Measurements from ENCODE around the gene IGFL2.

Gene IGFL2

GRCh38 chr19:46107371-46107770 lies 40.7 kb upstream of the IGFL2 start:
- Histone ChIP-seq H3K14ac (ENCODE audit: low read length in 2 of 2) (no peak overlapping the region), H4K8ac (ENCODE audit: low read length) (no peak overlapping the region), H3K23ac (ENCODE audit: low read length in 2 of 2) (no peak overlapping the region), H2AK5ac (ENCODE audit: low read length, severe bottlenecking) (no peak overlapping the region), H3K9ac (ENCODE audit: low read length) (no peak overlapping the region), H3K4me2 (ENCODE audit: low read length, poor library complexity, severe bottlenecking) (no peak overlapping the region), H3K18ac (ENCODE audit: low read depth in 1 of 2, low read length in 2 of 2) (no peak overlapping the region), H2BK12ac (ENCODE audit: low read length in 2 of 2) (no peak overlapping the region), H3K4me1 (ENCODE audit: control insufficient read depth, insufficient read depth, low read depth, low read length) (no peaks in the 10 kb centered on the region), H3K36me3 (ENCODE audit: control insufficient read depth in 1 of 2, insufficient read depth in 2 of 2, low read depth in 1 of 2, low read length in 2 of 2) (no peaks in the 10 kb centered on the region), H3K27me3 (ENCODE audit: control insufficient read depth in 1 of 2, insufficient read depth in 1 of 2, low read length in 2 of 2) (peaks cover 26 to 65% of the 10 kb centered on the region in 2 experiments), H3K4ac (ENCODE audit: low read depth in 1 of 2, low read length in 2 of 2) (no peak overlapping the region), H2AFZ (ENCODE audit: low read depth, low read length) (no peak overlapping the region), H3K27ac (ENCODE audit: low read length, poor library complexity, severe bottlenecking) (no peak overlapping the region), H3K4me3 (ENCODE audit: insufficient read depth in 1 of 2, low read depth in 1 of 2, low read length in 2 of 2) (no peak overlapping the region), H4K91ac (ENCODE audit: low read length) (no peak overlapping the region), H3K9me3 (ENCODE audit: control insufficient read depth, low read length) (no peaks in the 10 kb centered on the region), H2BK5ac (ENCODE audit: low read depth, low read length, poor library complexity, severe bottlenecking) (no peak overlapping the region), H3K79me1 (replicated peaks; ENCODE audit: low read length, poor library complexity, severe bottlenecking) (no peaks in the 10 kb centered on the region), H2BK15ac (ENCODE audit: low read depth, poor library complexity, severe bottlenecking) (no peak overlapping the region), H2BK120ac (ENCODE audit: low read depth, low read length) (no peak overlapping the region)
- DNase-seq = no peak
- WGBS = 68% methylated on average over 6 of the region's 6 CpGs

GRCh38 chr19:46109876-46110275 lies 38.2 kb upstream of the IGFL2 start:
- H2AK5ac ChIP-seq (ENCODE audit: low read length, severe bottlenecking) = no peak overlapping the region
- no peak overlapping the region for H3K27ac ChIP-seq (ENCODE audit: low read length, poor library complexity, severe bottlenecking)
- H3K79me1 ChIP-seq (replicated peaks; ENCODE audit: low read length, poor library complexity, severe bottlenecking) = no peaks in the 10 kb centered on the region
- H3K18ac ChIP-seq (ENCODE audit: low read depth in 1 of 2, low read length in 2 of 2) = no peak overlapping the region
- H3K9me3 ChIP-seq (ENCODE audit: control insufficient read depth, low read length) = no peaks in the 10 kb centered on the region
- no peak overlapping the region for H4K8ac ChIP-seq (ENCODE audit: low read length)
- H3K23ac ChIP-seq (ENCODE audit: low read length in 2 of 2) = no peak overlapping the region
- no peak overlapping the region for H3K9ac ChIP-seq (ENCODE audit: low read length)
- no peak overlapping the region for H2BK120ac ChIP-seq (ENCODE audit: low read depth, low read length)
- no peak overlapping the region for H3K14ac ChIP-seq (ENCODE audit: low read length in 2 of 2)
- H3K27me3 ChIP-seq (ENCODE audit: control insufficient read depth in 1 of 2, insufficient read depth in 1 of 2, low read length in 2 of 2) = peaks cover 23 to 69% of the 10 kb centered on the region in 2 experiments
- H3K36me3 ChIP-seq (ENCODE audit: control insufficient read depth in 1 of 2, insufficient read depth in 2 of 2, low read depth in 1 of 2, low read length in 2 of 2) = no peaks in the 10 kb centered on the region
- DNase-seq = no peak
- peaks cover 2% of the 10 kb centered on the region for H3K4me1 ChIP-seq (ENCODE audit: control insufficient read depth, insufficient read depth, low read depth, low read length)
- H2BK5ac ChIP-seq (ENCODE audit: low read depth, low read length, poor library complexity, severe bottlenecking) = no peak overlapping the region
- no peak overlapping the region for H3K4me2 ChIP-seq (ENCODE audit: low read length, poor library complexity, severe bottlenecking)
- H2AFZ ChIP-seq (ENCODE audit: low read depth, low read length) = no peak overlapping the region
- H3K4me3 ChIP-seq (ENCODE audit: insufficient read depth in 1 of 2, low read depth in 1 of 2, low read length in 2 of 2) = no peak overlapping the region
- WGBS = 60% methylated on average over 6 of the region's 6 CpGs
- no peak overlapping the region for H4K91ac ChIP-seq (ENCODE audit: low read length)
- H2BK12ac ChIP-seq (ENCODE audit: low read length in 2 of 2) = no peak overlapping the region
- H2BK15ac ChIP-seq (ENCODE audit: low read depth, poor library complexity, severe bottlenecking) = no peak overlapping the region
- no peak overlapping the region for H3K4ac ChIP-seq (ENCODE audit: low read depth in 1 of 2, low read length in 2 of 2)

GRCh38 chr19:46111376-46111775 lies 36.7 kb upstream of the IGFL2 start:
- no peaks in the 10 kb centered on the region for H3K79me1 ChIP-seq (replicated peaks; ENCODE audit: low read length, poor library complexity, severe bottlenecking)
- H4K8ac ChIP-seq (ENCODE audit: low read length) = no peak overlapping the region
- no peak overlapping the region for H3K14ac ChIP-seq (ENCODE audit: low read length in 2 of 2)
- no peak overlapping the region for H3K4ac ChIP-seq (ENCODE audit: low read depth in 1 of 2, low read length in 2 of 2)
- no peak overlapping the region for H3K23ac ChIP-seq (ENCODE audit: low read length in 2 of 2)
- H2BK15ac ChIP-seq (ENCODE audit: low read depth, poor library complexity, severe bottlenecking) = no peak overlapping the region
- H3K9me3 ChIP-seq (ENCODE audit: control insufficient read depth, low read length) = no peaks in the 10 kb centered on the region
- H2AK5ac ChIP-seq (ENCODE audit: low read length, severe bottlenecking) = no peak overlapping the region
- no peak overlapping the region for H3K27ac ChIP-seq (ENCODE audit: low read length, poor library complexity, severe bottlenecking)
- no peak overlapping the region for H2BK120ac ChIP-seq (ENCODE audit: low read depth, low read length)
- no peak overlapping the region for H3K4me3 ChIP-seq (ENCODE audit: insufficient read depth in 1 of 2, low read depth in 1 of 2, low read length in 2 of 2)
- no peak overlapping the region for H2BK5ac ChIP-seq (ENCODE audit: low read depth, low read length, poor library complexity, severe bottlenecking)
- H4K91ac ChIP-seq (ENCODE audit: low read length) = no peak overlapping the region
- DNase-seq = no peak
- H2BK12ac ChIP-seq (ENCODE audit: low read length in 2 of 2) = no peak overlapping the region
- peaks cover 6% of the 10 kb centered on the region for H3K4me1 ChIP-seq (ENCODE audit: control insufficient read depth, insufficient read depth, low read depth, low read length)
- H3K4me2 ChIP-seq (ENCODE audit: low read length, poor library complexity, severe bottlenecking) = no peak overlapping the region
- no peak overlapping the region for H3K18ac ChIP-seq (ENCODE audit: low read depth in 1 of 2, low read length in 2 of 2)
- no peak overlapping the region for H2AFZ ChIP-seq (ENCODE audit: low read depth, low read length)
- H3K27me3 ChIP-seq (ENCODE audit: control insufficient read depth in 1 of 2, insufficient read depth in 1 of 2, low read length in 2 of 2) = peaks cover 19 to 63% of the 10 kb centered on the region in 2 experiments
- H3K36me3 ChIP-seq (ENCODE audit: control insufficient read depth in 1 of 2, insufficient read depth in 2 of 2, low read depth in 1 of 2, low read length in 2 of 2) = no peaks in the 10 kb centered on the region
- H3K9ac ChIP-seq (ENCODE audit: low read length) = no peak overlapping the region
- 64% methylated on average over 2 of the region's 3 CpGs for WGBS

GRCh38 chr19:46112527-46112926 lies 35.5 kb upstream of the IGFL2 start:
- H4K8ac ChIP-seq (ENCODE audit: low read length) = no peak overlapping the region
- no peak overlapping the region for H4K91ac ChIP-seq (ENCODE audit: low read length)
- 84% methylated on average over 2 of the region's 2 CpGs for WGBS

More at GRCh38 chr19:46112527-46112926, 35.5 kb upstream of the IGFL2 start:
- Histone ChIP-seq H3K9ac (ENCODE audit: low read length) (no peak overlapping the region), H3K79me1 (replicated peaks; ENCODE audit: low read length, poor library complexity, severe bottlenecking) (no peaks in the 10 kb centered on the region), H3K4ac (ENCODE audit: low read depth in 1 of 2, low read length in 2 of 2) (no peak overlapping the region), H2BK5ac (ENCODE audit: low read depth, low read length, poor library complexity, severe bottlenecking) (no peak overlapping the region), H3K9me3 (ENCODE audit: control insufficient read depth, low read length) (no peaks in the 10 kb centered on the region), H3K14ac (ENCODE audit: low read length in 2 of 2) (no peak overlapping the region), H2BK120ac (ENCODE audit: low read depth, low read length) (no peak overlapping the region), H2BK12ac (ENCODE audit: low read length in 2 of 2) (no peak overlapping the region), H3K4me2 (ENCODE audit: low read length, poor library complexity, severe bottlenecking) (no peak overlapping the region), H2BK15ac (ENCODE audit: low read depth, poor library complexity, severe bottlenecking) (no peak overlapping the region), H3K27me3 (ENCODE audit: control insufficient read depth in 1 of 2, insufficient read depth in 1 of 2, low read length in 2 of 2) (peaks cover 16 to 54% of the 10 kb centered on the region in 2 experiments), H3K18ac (ENCODE audit: low read depth in 1 of 2, low read length in 2 of 2) (no peak overlapping the region), H3K4me1 (ENCODE audit: control insufficient read depth, insufficient read depth, low read depth, low read length) (peaks cover 6% of the 10 kb centered on the region), H3K4me3 (ENCODE audit: insufficient read depth in 1 of 2, low read depth in 1 of 2, low read length in 2 of 2) (no peak overlapping the region), H3K27ac (ENCODE audit: low read length, poor library complexity, severe bottlenecking) (no peak overlapping the region), H3K36me3 (ENCODE audit: control insufficient read depth in 1 of 2, insufficient read depth in 2 of 2, low read depth in 1 of 2, low read length in 2 of 2) (no peaks in the 10 kb centered on the region), H2AFZ (ENCODE audit: low read depth, low read length) (no peak overlapping the region), H3K23ac (ENCODE audit: low read length in 2 of 2) (no peak overlapping the region), H2AK5ac (ENCODE audit: low read length, severe bottlenecking) (no peak overlapping the region)
- DNase-seq = no peak

All from mesenchymal stem cell (in vitro differentiated cells and primary cell).